HG03469 (cell line): ENCODE results near the gene CD86.
"Not testable (repeated sequence)": the region's sequence is repeated elsewhere in the genome, so short reads cannot be mapped to it uniquely, and the experiment has no call there.

Experiments used
- ATAC-seq: cut with Tn5 transposase; IDR thresholded peaks from one replicate; pipeline ENCODE4 v1.9.1; 2021; ENCODE audit warnings: mild to moderate bottlenecking, moderate library complexity, moderate number of reproducible peaks; ENCODE audit not compliant: unreplicated experiment

The CD86 gene, protein sequence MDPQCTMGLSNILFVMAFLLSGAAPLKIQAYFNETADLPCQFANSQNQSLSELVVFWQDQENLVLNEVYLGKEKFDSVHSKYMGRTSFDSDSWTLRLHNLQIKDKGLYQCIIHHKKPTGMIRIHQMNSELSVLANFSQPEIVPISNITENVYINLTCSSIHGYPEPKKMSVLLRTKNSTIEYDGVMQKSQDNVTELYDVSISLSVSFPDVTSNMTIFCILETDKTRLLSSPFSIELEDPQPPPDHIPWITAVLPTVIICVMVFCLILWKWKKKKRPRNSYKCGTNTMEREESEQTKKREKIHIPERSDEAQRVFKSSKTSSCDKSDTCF

GRCh38 chr3:122055215-122055614 lies at the start of gene CD86:
Gene CD86 (plus strand): TSS chr3:122055362. CDS start chr3:122055490, 128 bp downstream.
- peak; percentile 89 for ATAC-seq

DNA sequence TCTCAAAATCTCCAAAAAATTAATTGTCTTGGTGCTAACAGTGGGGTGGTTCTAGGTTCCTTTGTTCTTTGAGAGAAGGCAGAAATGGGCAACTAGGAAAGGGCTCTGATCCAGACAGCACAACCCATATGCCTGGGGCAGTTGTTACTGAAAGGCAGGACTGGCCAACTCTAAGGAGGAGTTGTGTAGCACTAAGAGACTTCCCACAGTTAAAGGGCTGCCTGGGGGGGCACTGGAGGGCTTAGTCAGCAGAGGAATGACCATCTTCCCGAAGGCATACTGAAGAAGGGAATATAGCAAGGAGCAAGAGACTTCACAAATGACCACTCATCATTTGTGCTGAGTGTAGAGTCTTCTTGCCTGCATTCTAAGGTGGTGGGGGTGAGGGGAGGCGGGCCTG lies 48.9 kb upstream of the CD86 start:
- ATAC-seq = no peak

DNA sequence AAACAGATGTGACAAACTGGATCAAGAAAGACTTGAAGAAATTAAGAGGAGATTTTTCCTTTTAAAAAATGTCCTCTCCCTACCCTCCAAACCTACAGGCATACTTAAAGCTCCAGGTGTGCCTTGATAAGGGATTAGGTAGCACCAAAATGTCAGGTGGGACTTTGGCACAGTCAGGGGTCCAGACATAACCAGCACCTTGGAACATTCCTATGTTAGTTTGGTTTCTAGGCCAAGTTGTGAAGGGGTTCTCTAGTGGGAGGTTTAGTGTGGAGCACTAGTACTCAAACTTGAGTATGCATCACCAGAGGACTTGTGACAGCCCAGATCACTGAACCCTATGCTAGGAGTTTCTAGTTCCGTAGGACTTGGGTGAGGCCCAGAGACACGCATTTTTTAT lies 47.0 kb upstream of the CD86 start:
- no peak for ATAC-seq

- no peak for ATAC-seq
These were observed 44.7 kb upstream of the CD86 start for GRCh38 chr3:122010506-122010905.

GRCh38 chr3:122011396-122011795 lies 43.8 kb upstream of the CD86 start:
- no peak for ATAC-seq

DNA sequence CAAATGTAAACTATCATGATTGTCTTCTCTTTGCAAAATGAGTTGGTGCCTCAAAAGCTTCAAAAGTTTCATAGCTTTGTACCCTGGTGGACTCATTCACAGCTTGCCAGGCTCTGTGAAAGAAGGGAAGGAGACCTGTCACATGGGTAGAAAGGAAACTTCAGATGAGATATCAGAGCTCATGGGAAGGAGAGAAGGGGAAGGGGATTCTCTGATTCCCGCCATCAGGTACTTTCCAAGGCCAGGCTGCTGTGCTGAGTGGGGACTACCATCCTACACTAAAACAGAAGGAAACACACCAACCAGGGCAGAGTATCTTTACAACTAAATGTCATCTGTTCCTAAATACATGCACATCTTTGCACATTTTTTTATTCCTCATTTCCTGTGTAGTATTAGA lies 42.3 kb upstream of the CD86 start:
- ATAC-seq = no peak

DNA sequence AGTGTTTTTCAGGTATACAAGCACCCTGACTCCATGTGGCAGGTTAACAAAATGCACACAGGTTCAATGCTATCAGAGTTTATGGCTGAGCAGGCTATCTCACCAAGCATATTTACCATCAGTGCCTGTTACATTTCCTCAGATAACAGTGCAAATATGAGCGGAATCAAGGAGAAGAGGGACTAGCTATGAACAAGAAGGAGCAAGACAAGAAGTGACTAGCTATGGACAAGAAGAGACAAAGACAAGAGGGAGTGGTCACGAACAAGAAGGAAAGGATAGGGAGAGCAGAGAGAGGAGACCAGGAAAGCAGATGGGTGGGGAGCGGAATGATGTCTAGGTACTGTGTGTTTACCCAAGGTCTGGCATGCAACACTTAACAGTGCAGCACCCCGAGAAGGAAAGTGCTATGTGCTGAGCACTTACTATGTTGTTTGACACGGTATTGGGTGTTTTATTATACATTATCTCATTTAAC lies 41.7 kb upstream of the CD86 start:
- no peak for ATAC-seq

- ATAC-seq = peak; percentile 84
These were observed 40.4 kb upstream of the CD86 start for GRCh38 chr3:122014741-122015140.

- ATAC-seq = no peak
These were observed 35.7 kb upstream of the CD86 start for GRCh38 chr3:122019493-122019892.

- ATAC-seq = no peak
These were observed 34.1 kb upstream of the CD86 start for GRCh38 chr3:122021037-122021436.

GRCh38 chr3:122021811-122022401 lies 33.3 kb upstream of the CD86 start, which contains the start of gene ILDR1:
Gene ILDR1 (minus strand): TSS chr3:122022247. CDS start chr3:122022077, 170 bp downstream.
- no peak for ATAC-seq

- no peak for ATAC-seq
These were observed 31.7 kb upstream of the CD86 start for GRCh38 chr3:122023335-122023910.

- ATAC-seq = no peak
These were observed 30.4 kb upstream of the CD86 start for GRCh38 chr3:122024800-122025199.

- ATAC-seq = peak; percentile 89
These were observed 29.9 kb upstream of the CD86 start for GRCh38 chr3:122025296-122025695.

DNA sequence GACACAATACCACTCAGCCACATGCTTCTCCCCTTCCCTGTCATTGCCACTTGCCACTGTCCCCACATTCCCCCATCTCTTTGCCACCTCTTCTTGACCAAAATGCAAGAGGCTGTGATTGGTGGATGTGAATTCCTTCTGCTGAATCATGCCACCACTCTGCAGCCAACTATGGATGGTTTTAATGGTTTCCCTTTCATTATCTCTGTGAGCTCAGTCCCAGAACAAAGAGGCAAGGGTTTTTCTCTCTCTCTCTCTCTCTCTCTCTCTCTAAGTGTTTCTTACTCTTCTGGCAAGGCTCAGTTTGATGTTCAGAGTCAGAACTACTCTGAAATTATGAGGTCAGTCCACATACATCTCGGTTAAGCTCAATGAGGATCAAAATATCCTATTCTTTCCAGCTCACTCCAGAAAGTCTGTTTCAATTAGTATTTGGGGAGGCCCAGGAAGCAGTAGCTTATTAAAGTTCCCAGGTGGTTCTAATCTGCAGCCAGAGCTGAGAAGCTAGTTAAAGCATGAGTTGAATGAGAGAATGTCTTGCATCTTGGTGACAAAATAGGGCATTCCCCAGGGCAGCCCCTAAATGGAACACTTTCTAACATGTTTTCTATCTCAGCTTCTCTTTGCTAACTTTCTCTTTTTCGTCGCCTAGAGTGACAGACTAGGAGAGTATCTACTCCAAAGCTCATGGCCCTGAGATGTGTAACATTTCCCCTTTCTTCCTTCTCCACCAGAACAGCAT lies 24.6 kb upstream of the CD86 start:
- ATAC-seq = no peak

DNA sequence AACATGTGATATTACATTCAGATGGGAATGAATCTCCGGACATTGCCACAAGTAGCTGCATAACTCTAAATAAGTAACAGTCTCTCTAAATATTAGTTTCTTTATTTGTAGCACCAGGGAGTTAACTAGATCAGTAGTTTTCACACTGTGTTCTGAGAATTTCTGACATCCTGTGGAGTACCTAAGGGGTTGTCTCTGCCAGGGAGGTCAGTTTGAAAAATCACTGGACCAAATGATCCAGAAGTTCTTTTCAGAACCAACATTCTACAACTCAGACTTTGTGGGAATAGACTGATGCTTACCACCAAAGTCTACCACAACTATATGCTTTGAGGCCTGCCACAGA lies 24.1 kb upstream of the CD86 start:
- no peak for ATAC-seq

- ATAC-seq = no peak
These were observed 22.6 kb upstream of the CD86 start for GRCh38 chr3:122032531-122032930.

GRCh38 chr3:122033023-122033422 lies 22.1 kb upstream of the CD86 start:
- ATAC-seq = no peak

GRCh38 chr3:122047296-122047695 lies 7.9 kb upstream of the CD86 start:
- not testable (repeated sequence) for ATAC-seq

DNA sequence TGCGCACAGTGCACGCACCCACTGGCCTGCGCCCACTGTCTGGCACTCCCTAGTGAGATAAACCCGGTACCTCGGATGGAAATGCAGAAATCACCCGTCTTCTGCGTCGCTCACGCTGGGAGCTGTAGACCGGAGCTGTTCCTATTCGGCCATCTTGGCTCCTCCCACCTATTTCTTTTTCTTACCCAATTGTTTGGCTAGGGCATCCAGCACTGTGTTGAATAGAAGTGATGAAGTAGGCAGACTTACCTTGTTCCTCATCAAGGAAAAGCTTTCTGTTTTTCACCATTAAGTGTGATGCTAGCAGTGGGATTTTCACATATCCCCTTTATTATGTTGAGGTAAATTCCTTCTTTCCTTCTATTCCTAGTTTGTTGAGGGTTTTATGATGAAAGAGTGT lies 7.4 kb upstream of the CD86 start:
- not testable (repeated sequence) for ATAC-seq

- peak; percentile 39 for ATAC-seq
These were observed 2.2 kb upstream of the CD86 start for GRCh38 chr3:122052968-122053367.
